AG08396 (cell line): Measurements from ENCODE around the gene CHST11.
"Not testable (repeated sequence)": the region's sequence is repeated elsewhere in the genome, so short reads cannot be mapped to it uniquely, and the experiment has no call there.

Experiments
- DNase-seq: peaks from one replicate; pipeline ENCODE4 v3.0.0; 2012; ENCODE audit warnings: low spot score, mixed read lengths

CHST11 gene

GRCh38 chr12:104764225-104765091 is 307.7 kb downstream of the CHST11 start:
- DNase-seq: no peak

- no peak for DNase-seq
These were observed 310.5 kb downstream of the CHST11 start for GRCh38 chr12:104767261-104767660.

- no peak for DNase-seq
These were observed 311.3 kb downstream of the CHST11 start for GRCh38 chr12:104768033-104768432.

- no peak for DNase-seq
These were observed 312.4 kb downstream of the CHST11 start for GRCh38 chr12:104769144-104769561.

GRCh38 chr12:104772336-104772735 is 315.6 kb downstream of the CHST11 start:
- no peak for DNase-seq

- no peak for DNase-seq
These were observed 319.0 kb downstream of the CHST11 start for GRCh38 chr12:104775731-104776231.

GRCh38 chr12:104779134-104779533 is 322.4 kb downstream of the CHST11 start:
- DNase-seq: no peak

- DNase-seq: no peak
These were observed 325.5 kb downstream of the CHST11 start for GRCh38 chr12:104782296-104782695.

- DNase-seq: no peak
These were observed 327.8 kb downstream of the CHST11 start for GRCh38 chr12:104784592-104784991.

- DNase-seq: no peak
These were observed 329.1 kb downstream of the CHST11 start for GRCh38 chr12:104785886-104786285.

GRCh38 chr12:104786352-104786751 is 329.6 kb downstream of the CHST11 start:
- DNase-seq: no peak

- no peak for DNase-seq
These were observed 332.1 kb downstream of the CHST11 start for GRCh38 chr12:104788840-104789271.

GRCh38 chr12:104790296-104791125 is 333.8 kb downstream of the CHST11 start:
- peak; percentile 10 for DNase-seq

- DNase-seq: peak; percentile 75
These were observed 335.8 kb downstream of the CHST11 start for GRCh38 chr12:104792570-104792969.

- DNase-seq: peak; percentile 61
These were observed 336.5 kb downstream of the CHST11 start for GRCh38 chr12:104793285-104793684.

- DNase-seq: no peak
These were observed 337.2 kb downstream of the CHST11 start for GRCh38 chr12:104793968-104794367.

- DNase-seq: no peak
These were observed 339.7 kb downstream of the CHST11 start for GRCh38 chr12:104796475-104796862.

GRCh38 chr12:104799458-104799857 is 342.7 kb downstream of the CHST11 start:
- no peak for DNase-seq

GRCh38 chr12:104801005-104801404 is 344.3 kb downstream of the CHST11 start:
- DNase-seq: no peak

- DNase-seq: no peak
These were observed 344.7 kb downstream of the CHST11 start for GRCh38 chr12:104801427-104801826.

GRCh38 chr12:104802208-104802607 is 345.5 kb downstream of the CHST11 start:
- no peak for DNase-seq

- DNase-seq: peak; percentile 42
These were observed 348.4 kb downstream of the CHST11 start for GRCh38 chr12:104805186-104805585.

GRCh38 chr12:104806194-104806593 is 349.4 kb downstream of the CHST11 start:
- DNase-seq: not testable (repeated sequence)
